OCI-LY7 (cell line): ENCODE results near the gene GEMIN2.

Source experiments
- EZH2phosphoT487 ChIP-seq: fragments of 200-600 bp; sonication (generic); IDR thresholded peaks from 2 replicates; pipeline ENCODE4 v1.6.1; 2018; ENCODE audit warnings: low read depth, borderline replicate concordance, mild to moderate bottlenecking, mixed run types, antibody characterized with exemption, low read length, moderate library complexity, mixed read lengths
- TF ChIP-seq, protein P1 (sequence below): fragments of 200-600 bp; sonication (generic); conservative IDR thresholded peaks from 2 replicates; pipeline ENCODE4 v1.5.1; 2014; ENCODE audit warnings: mild to moderate bottlenecking, antibody characterized with exemption, low read length, moderate library complexity, mixed read lengths

- TF ChIP-seq, protein P1, sequence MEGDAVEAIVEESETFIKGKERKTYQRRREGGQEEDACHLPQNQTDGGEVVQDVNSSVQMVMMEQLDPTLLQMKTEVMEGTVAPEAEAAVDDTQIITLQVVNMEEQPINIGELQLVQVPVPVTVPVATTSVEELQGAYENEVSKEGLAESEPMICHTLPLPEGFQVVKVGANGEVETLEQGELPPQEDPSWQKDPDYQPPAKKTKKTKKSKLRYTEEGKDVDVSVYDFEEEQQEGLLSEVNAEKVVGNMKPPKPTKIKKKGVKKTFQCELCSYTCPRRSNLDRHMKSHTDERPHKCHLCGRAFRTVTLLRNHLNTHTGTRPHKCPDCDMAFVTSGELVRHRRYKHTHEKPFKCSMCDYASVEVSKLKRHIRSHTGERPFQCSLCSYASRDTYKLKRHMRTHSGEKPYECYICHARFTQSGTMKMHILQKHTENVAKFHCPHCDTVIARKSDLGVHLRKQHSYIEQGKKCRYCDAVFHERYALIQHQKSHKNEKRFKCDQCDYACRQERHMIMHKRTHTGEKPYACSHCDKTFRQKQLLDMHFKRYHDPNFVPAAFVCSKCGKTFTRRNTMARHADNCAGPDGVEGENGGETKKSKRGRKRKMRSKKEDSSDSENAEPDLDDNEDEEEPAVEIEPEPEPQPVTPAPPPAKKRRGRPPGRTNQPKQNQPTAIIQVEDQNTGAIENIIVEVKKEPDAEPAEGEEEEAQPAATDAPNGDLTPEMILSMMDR: no peak
- no peak for TF ChIP-seq EZH2phosphoT487
Observed at GRCh38 chr14:39090548-39091111, 23.5 kb upstream of the GEMIN2 start.
